Neuronal stem cell (in vitro differentiated cells): ENCODE results near the gene CASK.
"Not testable (repeated sequence)": the region's sequence is repeated elsewhere in the genome, so short reads cannot be mapped to it uniquely, and the experiment has no call there.

Source experiments
- DNase-seq: peaks from one replicate; pipeline ENCODE4 v3.0.0-alpha.2; 2013; ENCODE audit warnings: low spot score
- H2AFZ ChIP-seq: one replicate; pipeline ENCODE4 v1.6.1; 2013; ENCODE audit warnings: mild to moderate bottlenecking, low read length, inconsistent platforms
- H2AK5ac ChIP-seq: 2 replicates; pipeline ENCODE4 v1.6.1; 2013; ENCODE audit warnings: low read depth, mild to moderate bottlenecking, inconsistent platforms, low read length, moderate library complexity, mixed read lengths
- H2BK120ac ChIP-seq: 2 replicates; pipeline ENCODE4 v1.6.1; 2013; ENCODE audit warnings: low read depth, mild to moderate bottlenecking, inconsistent platforms, low read length, moderate library complexity, mixed read lengths
- H2BK12ac ChIP-seq: one replicate; pipeline ENCODE4 v1.6.1; 2013; ENCODE audit warnings: low read length, inconsistent platforms
- H2BK15ac ChIP-seq: 2 replicates; pipeline ENCODE4 v1.6.1; 2013; ENCODE audit warnings: mild to moderate bottlenecking, low read length, inconsistent platforms, mixed read lengths
- H2BK5ac ChIP-seq: one replicate; pipeline ENCODE4 v1.6.1; 2013; ENCODE audit warnings: inconsistent platforms, mild to moderate bottlenecking, low read length, moderate library complexity
- H3K14ac ChIP-seq: one replicate; pipeline ENCODE4 v1.6.1; 2013; ENCODE audit warnings: low read length, inconsistent platforms
- H3K18ac ChIP-seq: 2 replicates; pipeline ENCODE4 v1.6.1; 2013; ENCODE audit warnings: low read length, inconsistent platforms
- H3K23ac ChIP-seq: 2 replicates; pipeline ENCODE4 v1.6.1; 2013; ENCODE audit warnings: low read depth, mild to moderate bottlenecking, mixed read lengths, low read length, inconsistent platforms; ENCODE audit not compliant: poor library complexity
- H3K27ac ChIP-seq: replicated peaks from 3 replicates; pipeline ENCODE4 v1.5.1; 2013; ENCODE audit warnings: low read length, inconsistent platforms
- H3K27me3 ChIP-seq, 3 experiments: 2 replicates each; pipeline ENCODE4 v1.6.1; 2013; ENCODE audit warnings: low read length in 3 of 3, mild to moderate bottlenecking in 2 of 3, inconsistent platforms in 1 of 3, low read depth in 1 of 3, mixed read lengths in 1 of 3, moderate library complexity in 1 of 3; ENCODE audit not compliant: control insufficient read depth in 3 of 3, insufficient read depth in 3 of 3
- H3K36me3 ChIP-seq, 2 donors: replicated peaks in 1 of 2; 2 replicates each; pipeline ENCODE4 v1.6.1; 2013; ENCODE audit warnings: low read length in 2 of 2; ENCODE audit not compliant: control insufficient read depth in 2 of 2, insufficient read depth in 2 of 2
- H3K4ac ChIP-seq: 2 replicates; pipeline ENCODE4 v1.6.1; 2013; ENCODE audit warnings: inconsistent platforms, mild to moderate bottlenecking, low read length, moderate library complexity
- H3K4me1 ChIP-seq, 2 donors: 1 replicate in 1 of 2; 2 replicates in 1 of 2; pipeline ENCODE4 v1.6.1; 2013; ENCODE audit warnings: low read length in 2 of 2, low read depth in 1 of 2; ENCODE audit not compliant: control insufficient read depth in 2 of 2, insufficient read depth in 1 of 2
- H3K4me2 ChIP-seq: one replicate; pipeline ENCODE4 v1.6.1; 2013; ENCODE audit warnings: mild to moderate bottlenecking, low read length, inconsistent platforms; ENCODE audit not compliant: insufficient read depth, poor library complexity, severe bottlenecking
- H3K4me3 ChIP-seq, 2 donors: 2 replicates each; pipeline ENCODE4 v1.5.1; 2013; ENCODE audit warnings: low read length in 2 of 2, mild to moderate bottlenecking in 2 of 2, inconsistent platforms in 1 of 2, moderate library complexity in 1 of 2
- H3K79me1 ChIP-seq: one replicate; pipeline ENCODE4 v1.6.1; 2013; ENCODE audit warnings: low read depth, mild to moderate bottlenecking, inconsistent platforms, low read length, moderate library complexity
- H3K9ac ChIP-seq: one replicate; pipeline ENCODE4 v1.6.1; 2013; ENCODE audit warnings: mild to moderate bottlenecking, low read depth, low read length, inconsistent platforms; ENCODE audit not compliant: poor library complexity
- H3K9me3 ChIP-seq, 2 donors: replicated peaks in 1 of 2; 2 replicates each; pipeline versions ENCODE3 to v1.6.1; 2013; ENCODE audit warnings: low read length in 2 of 2, mild to moderate bottlenecking in 2 of 2, inconsistent platforms in 1 of 2, low read depth in 1 of 2, mixed read lengths in 1 of 2, moderate library complexity in 1 of 2; ENCODE audit not compliant: control insufficient read depth in 2 of 2, insufficient read depth in 1 of 2
- H4K8ac ChIP-seq: one replicate; pipeline ENCODE4 v1.6.1; 2013; ENCODE audit warnings: low read depth, mild to moderate bottlenecking, inconsistent platforms, low read length, moderate library complexity
- H4K91ac ChIP-seq: one replicate; pipeline ENCODE4 v1.6.1; 2013; ENCODE audit warnings: low read length, low read depth, mild to moderate bottlenecking, inconsistent platforms; ENCODE audit not compliant: poor library complexity
- WGBS, 2 donors: extraction: QIAGEN DNeasy Blood & Tissue Kit; methylation state at CpG; one replicate each; pipeline ENCODE4 v1.1.7; 2013; ENCODE audit warnings: missing lambda C conversion rate in 2 of 2, mixed read lengths in 1 of 2; ENCODE audit not compliant: insufficient read length in 2 of 2, insufficient replicate concordance in 1 of 2; ENCODE audit errors: extremely low coverage in 2 of 2; 5-methylcytosine and 5-hydroxymethylcytosine counted together

Gene CASK

GRCh38 chrX:41684940-41685339 lies 238.4 kb downstream of the CASK start:
- Histone ChIP-seq H3K4me2 (no peak overlapping the region), H3K9ac (no peak overlapping the region), H4K91ac (no peak overlapping the region), H2BK12ac (no peak overlapping the region), H2BK120ac (no peak overlapping the region), H3K27me3 (no peaks in the 10 kb centered on the region), H3K14ac (no peak overlapping the region), H2AFZ (no peak overlapping the region), H3K9me3 (no peaks in the 10 kb centered on the region), H3K4me1 (no peaks in the 10 kb centered on the region), H3K23ac (no peak overlapping the region), H3K36me3 (no peaks in the 10 kb centered on the region), H4K8ac (no peak overlapping the region), H2BK15ac (no peak overlapping the region), H2BK5ac (no peak overlapping the region), H2AK5ac (no peak overlapping the region), H3K4ac (no peak overlapping the region), H3K18ac (no peak overlapping the region), H3K79me1 (no peaks in the 10 kb centered on the region), H3K27ac (no peak overlapping the region), H3K4me3 (no peak overlapping the region)
- DNase-seq: no peak
- 100% methylated on average over 1 of the region's 2 CpGs; no CpG with 5 or more reads in 1 of the 2 donors for WGBS, 2 donors

- Histone ChIP-seq H2BK12ac (no peak overlapping the region), H4K8ac (no peak overlapping the region), H2BK5ac (no peak overlapping the region), H3K27ac (no peak overlapping the region), H2BK15ac (no peak overlapping the region), H3K4me2 (no peak overlapping the region), H2AK5ac (no peak overlapping the region), H3K4me3 (no peak overlapping the region), H3K14ac (no peak overlapping the region), H3K9ac (no peak overlapping the region), H3K4me1 (no peaks in the 10 kb centered on the region), H3K27me3 (no peaks in the 10 kb centered on the region), H2BK120ac (no peak overlapping the region), H3K4ac (no peak overlapping the region), H3K79me1 (no peaks in the 10 kb centered on the region), H3K23ac (no peak overlapping the region), H3K18ac (no peak overlapping the region), H3K9me3 (no peaks in the 10 kb centered on the region), H4K91ac (no peak overlapping the region), H2AFZ (no peak overlapping the region), H3K36me3 (no peaks in the 10 kb centered on the region)
- WGBS, 2 donors: no CpG with 5 or more reads among the region's 3 CpGs
- DNase-seq: no peak
These were observed 239.2 kb downstream of the CASK start for GRCh38 chrX:41684138-41684537.

GRCh38 chrX:41677183-41678060 lies 245.9 kb downstream of the CASK start:
- Histone ChIP-seq H2BK120ac (no peak overlapping the region), H3K36me3 (no peaks in the 10 kb centered on the region), H3K27ac (no peak overlapping the region), H3K18ac (no peak overlapping the region), H3K79me1 (no peaks in the 10 kb centered on the region), H4K91ac (no peak overlapping the region), H4K8ac (no peak overlapping the region), H3K4me1 (no peaks in the 10 kb centered on the region), H3K4ac (no peak overlapping the region), H2BK12ac (no peak overlapping the region), H3K4me3 (no peak overlapping the region), H2BK15ac (no peak overlapping the region), H2AK5ac (no peak overlapping the region), H3K4me2 (no peak overlapping the region), H3K9ac (no peak overlapping the region), H3K27me3 (no peaks in the 10 kb centered on the region), H3K23ac (no peak overlapping the region), H2BK5ac (no peak overlapping the region), H3K9me3 (no peaks in the 10 kb centered on the region), H3K14ac (no peak overlapping the region), H2AFZ (no peak overlapping the region)
- WGBS, 2 donors: no CpG with 5 or more reads among the region's 6 CpGs
- DNase-seq: no peak

- H4K8ac ChIP-seq, H3K36me3 ChIP-seq: not testable (repeated sequence)
These were observed 247.0 kb downstream of the CASK start for GRCh38 chrX:41676361-41676760.

More at GRCh38 chrX:41676361-41676760, 247.0 kb downstream of the CASK start:
- not testable (repeated sequence) for H2AFZ ChIP-seq, H3K79me1 ChIP-seq, H3K9me3 ChIP-seq, H3K18ac ChIP-seq, H4K91ac ChIP-seq, H3K27me3 ChIP-seq, H2BK5ac ChIP-seq, H3K23ac ChIP-seq, H3K14ac ChIP-seq, H3K9ac ChIP-seq, H2BK120ac ChIP-seq, DNase-seq, H3K27ac ChIP-seq, H2BK12ac ChIP-seq, H3K4me3 ChIP-seq, H3K4ac ChIP-seq, H2AK5ac ChIP-seq, H3K4me2 ChIP-seq, H3K4me1 ChIP-seq, H2BK15ac ChIP-seq
- no CpG with 5 or more reads among the region's 15 CpGs for WGBS, 2 donors
